Hematopoietic multipotent progenitor cell treated with erythropoietin and hydrocortisone succinate and interleukin-3 and kit ligand, for 6 days (in vitro differentiated cells): Measurements from ENCODE around the gene TPD52L2.
"Not testable (repeated sequence)": the region's sequence is repeated elsewhere in the genome, so short reads cannot be mapped to it uniquely, and the experiment has no call there.

ENCODE experiments used
- DNase-seq: peaks from one replicate; pipeline ENCODE4 v3.0.0-alpha.2; 2015

TPD52L2 gene

GRCh38 chr20:63857764-63858392, 7.2 kb upstream of the TPD52L2 start:
- no peak for DNase-seq

- no peak for DNase-seq
Measured at GRCh38 chr20:63858393-63859165, 6.5 kb upstream of the TPD52L2 start.

- no peak for DNase-seq
Measured at GRCh38 chr20:63859166-63859699, 5.8 kb upstream of the TPD52L2 start.

- DNase-seq, result no peak
Measured at GRCh38 chr20:63860325-63861051, 4.6 kb upstream of the TPD52L2 start.

DNA sequence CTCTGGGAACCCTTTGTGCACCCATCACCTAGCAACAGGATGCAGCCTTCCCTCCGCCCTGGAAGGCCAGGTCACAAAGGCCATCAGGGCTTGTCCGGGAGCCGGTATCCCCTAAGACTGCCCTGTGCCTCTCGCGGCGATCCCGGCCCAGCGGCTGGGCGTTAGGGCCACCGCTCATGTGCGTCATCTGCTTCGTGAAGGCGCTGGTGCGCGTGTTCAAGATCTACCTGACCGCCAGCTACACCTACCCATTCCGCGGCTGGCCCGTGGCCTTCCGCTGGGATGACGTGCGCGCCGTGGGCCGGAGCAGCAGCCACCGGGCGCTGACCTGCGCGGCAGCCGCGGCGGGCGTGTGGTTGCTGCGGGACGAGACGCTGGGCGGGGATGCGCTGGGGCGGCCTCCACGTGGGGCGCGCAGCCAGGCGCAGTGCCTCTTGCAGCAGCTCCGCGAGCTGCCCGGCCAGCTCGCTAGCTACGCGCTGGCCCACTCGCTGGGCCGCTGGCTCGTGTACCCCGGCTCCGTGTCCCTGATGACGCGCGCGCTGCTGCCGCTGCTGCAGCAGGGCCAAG, 3.6 kb upstream of the TPD52L2 start, which contains the start of gene ABHD16B:
TSS of gene ABHD16B (plus strand) at position 134 of the 570 bp plus-strand sequence. CDS start at position 177, 43 bp downstream.
- no peak for DNase-seq

GRCh38 chr20:63861981-63862901, 2.8 kb upstream of the TPD52L2 start:
- DNase-seq, result no peak

DNA sequence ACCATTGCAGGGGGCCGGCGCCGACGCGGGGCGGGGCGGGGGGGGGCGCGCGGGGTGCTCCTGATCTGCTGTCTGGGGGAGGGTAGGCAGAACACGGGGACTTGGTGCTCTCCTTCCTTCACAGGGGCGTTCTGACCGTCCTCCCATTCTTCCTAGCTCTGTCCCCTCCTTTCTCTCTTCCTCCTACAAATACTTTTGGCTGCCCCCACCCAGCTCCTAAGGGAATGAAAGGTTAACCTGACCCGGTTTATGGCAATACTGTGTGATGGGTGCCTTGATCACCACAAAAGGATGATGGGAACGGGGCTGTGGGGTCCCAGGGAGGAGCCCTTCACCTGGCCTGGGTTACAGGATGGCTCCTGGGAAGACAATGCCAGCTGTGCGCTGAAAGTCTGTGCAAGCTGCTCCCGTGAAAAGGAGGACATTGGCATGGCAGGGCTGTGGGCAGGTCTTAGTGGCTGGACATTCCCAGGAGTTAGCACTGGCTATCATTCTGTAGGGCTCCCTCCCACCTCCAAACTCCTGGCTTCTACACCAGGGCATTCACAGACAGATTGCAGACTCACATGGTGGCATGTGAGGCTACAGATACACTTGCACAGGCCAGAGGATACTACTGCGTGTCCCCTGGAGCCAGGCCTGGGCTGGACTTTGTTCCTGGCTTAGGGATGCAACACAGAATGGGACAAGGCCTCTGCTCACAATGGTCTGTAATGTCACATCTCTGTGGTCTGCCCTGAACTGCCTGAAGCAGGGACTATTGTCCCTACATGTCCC, 1.9 kb upstream of the TPD52L2 start:
- DNase-seq, result no peak

DNA sequence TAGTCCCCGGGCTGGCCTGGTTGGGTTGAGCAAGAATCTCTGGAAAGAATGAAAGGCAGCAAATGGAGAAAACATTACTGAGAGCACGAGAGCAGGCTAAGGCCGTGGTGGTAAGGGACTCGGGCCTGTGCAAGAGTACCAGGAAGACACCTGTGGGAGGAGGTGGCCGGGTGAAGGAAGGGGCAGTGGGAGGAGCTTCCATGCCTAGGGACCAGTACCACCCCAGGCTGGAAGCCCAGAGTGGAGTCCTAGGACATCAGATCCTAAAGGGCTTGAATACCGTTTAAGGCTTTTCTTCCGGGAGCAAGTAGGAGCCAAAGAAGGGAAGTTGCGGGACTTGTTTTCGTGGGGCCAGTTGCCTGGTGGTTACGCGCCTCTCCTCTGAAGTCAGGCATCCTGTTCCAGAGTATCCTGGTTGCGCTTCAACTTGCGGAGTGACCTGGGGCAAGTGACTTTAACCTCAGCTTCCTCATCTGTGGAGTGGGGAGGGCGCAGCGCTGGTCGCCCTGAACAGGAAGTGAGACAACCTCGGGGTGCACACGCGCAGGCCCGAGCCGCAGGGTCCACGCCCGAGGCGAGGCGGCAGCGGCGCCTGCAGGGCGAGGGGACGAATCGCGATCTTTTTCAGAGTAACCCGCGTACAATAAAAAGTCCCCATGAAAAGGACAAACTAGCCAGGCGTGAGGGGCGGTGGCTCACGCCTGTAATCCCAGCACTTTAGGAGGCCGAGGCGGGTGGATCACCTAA, 1.1 kb upstream of the TPD52L2 start:
- peak; percentile 94 for DNase-seq

DNA sequence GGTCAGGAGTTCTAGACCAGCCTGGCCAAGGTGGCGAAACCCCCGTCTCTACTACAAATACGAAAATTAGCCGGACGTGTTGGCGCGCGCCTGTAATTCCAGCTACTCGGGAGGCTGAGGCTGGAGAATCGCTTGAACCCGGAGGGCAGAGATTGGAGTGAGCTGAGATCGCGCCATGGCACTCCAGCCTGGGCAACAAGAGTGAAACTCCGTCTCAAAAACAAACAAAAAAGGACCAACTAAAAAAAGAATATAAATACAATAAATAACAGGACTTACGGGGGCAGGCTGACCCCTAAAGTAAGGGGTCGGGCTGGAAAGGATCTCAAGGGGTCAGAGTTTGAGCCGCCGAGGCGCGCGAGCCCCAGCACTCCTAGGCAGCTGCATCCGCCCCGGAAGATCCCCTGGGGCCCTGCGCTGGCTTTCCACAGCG, 509 bp upstream of the TPD52L2 start:
- DNase-seq, result no peak

DNA sequence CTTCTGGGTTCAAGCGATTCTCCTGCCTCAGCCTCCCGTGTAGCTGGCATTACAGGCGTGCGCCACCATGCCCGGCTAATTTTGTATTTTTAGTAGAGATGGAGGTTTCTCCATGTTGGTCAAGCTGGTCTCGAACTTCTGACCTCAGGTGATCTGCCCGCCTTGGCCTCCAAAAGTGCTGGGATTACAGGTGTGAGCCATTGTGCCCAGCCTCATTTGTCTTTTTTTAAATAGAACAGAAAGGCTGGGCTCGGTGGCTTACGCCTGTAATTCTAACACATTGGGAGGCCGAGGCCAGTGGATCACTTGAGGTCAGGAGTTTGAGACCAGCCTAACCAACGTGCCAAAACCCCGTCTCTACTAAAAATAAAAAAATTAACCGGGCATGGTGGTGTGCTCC, 2.0 kb downstream of the TPD52L2 start:
- DNase-seq, result not testable (repeated sequence)

- DNase-seq, result no peak
Measured at GRCh38 chr20:63868264-63868663, 3.2 kb downstream of the TPD52L2 start.

DNA sequence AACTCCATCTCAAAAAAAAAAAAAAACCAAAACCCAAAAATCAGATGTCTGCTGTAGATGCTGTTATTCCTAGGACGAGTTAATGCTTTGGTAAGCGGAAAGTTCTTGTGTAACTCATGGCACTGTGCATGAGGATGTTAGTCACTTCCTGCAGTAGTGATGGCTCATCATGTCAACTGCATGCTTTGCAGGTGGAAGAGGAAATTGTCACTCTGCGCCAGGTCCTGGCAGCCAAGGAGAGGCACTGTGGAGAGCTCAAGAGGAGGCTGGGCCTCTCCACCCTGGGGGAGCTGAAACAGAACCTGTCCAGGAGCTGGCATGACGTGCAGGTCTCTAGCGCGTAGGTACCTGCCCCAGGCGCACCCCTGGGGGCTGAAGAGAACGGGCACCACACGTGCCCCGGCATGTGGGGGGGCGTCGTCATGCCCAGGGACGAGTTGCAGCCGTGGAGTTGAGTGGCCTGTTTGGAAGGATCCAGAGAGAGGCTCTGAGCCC, 8.5 kb downstream of the TPD52L2 start:
- peak; percentile 43 for DNase-seq

- DNase-seq, result not testable (repeated sequence)
Measured at GRCh38 chr20:63874241-63874640, 9.2 kb downstream of the TPD52L2 start.

GRCh38 chr20:63876489-63877036, 11.5 kb downstream of the TPD52L2 start:
- DNase-seq, result no peak

- no peak for DNase-seq
Measured at GRCh38 chr20:63877755-63878470, 12.8 kb downstream of the TPD52L2 start.

DNA sequence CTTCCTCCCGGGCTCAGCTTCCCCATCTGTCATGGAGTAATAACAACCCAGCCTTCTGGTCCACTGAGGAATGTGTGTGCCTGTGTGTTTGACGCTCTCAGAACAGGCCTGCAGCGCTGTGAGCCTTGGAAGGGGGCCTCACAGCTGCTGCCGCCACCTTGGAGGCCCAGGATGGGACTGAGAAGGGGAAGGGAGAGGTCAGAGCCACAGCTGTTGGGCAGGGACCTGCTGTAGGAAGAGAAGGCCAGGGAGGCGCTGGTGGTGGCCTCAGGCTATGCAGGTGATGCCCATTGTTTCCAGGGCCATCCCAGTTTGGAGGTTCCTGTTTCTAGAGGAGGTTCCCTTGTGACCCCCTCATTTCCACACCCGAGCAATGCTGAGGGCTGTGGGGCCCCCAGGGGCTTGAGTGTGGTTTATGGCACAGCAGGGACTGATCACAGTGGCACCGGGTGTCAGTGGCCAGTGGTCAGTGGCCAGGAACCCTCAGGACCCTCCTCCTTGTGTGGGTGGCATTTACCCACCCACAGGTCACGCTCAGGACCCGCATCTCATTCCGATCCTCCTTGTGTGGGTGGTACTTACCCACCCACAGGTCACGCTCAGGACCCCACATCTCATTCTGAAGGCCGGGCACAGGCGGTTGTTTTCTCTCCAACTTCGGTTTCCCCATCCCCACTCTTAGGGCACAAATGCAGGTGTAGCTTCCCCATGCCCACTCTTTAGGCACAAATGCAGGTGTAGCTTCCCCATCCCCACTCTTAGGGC, 14.0 kb downstream of the TPD52L2 start:
- no peak for DNase-seq

- not testable (repeated sequence) for DNase-seq
Measured at GRCh38 chr20:63880901-63881300, 15.8 kb downstream of the TPD52L2 start.
